BE2C (cell line): ENCODE measurements around the gene TTLL10.

Experiments used
- DNase-seq: peaks from one replicate; pipeline ENCODE4 v3.0.0-alpha.2; 2020
- H3K27me3 ChIP-seq: fragments of 250-450 bp; sonication (Bioruptor Pico); 2 replicates; pipeline ENCODE4 v1.5.1; 2020; ENCODE audit warnings: mild to moderate bottlenecking
- H3K36me3 ChIP-seq: fragments of 250-450 bp; sonication (Bioruptor Pico); 2 replicates; pipeline ENCODE4 v1.5.1; 2020; ENCODE audit warnings: mild to moderate bottlenecking
- H3K4me1 ChIP-seq: fragments of 250-450 bp; sonication (Bioruptor Pico); 2 replicates; pipeline ENCODE4 v1.5.1; 2020
- H3K4me3 ChIP-seq: 2 replicates; pipeline ENCODE4 v1.5.1; 2011; ENCODE audit warnings: low read depth, low read length
- H3K9me3 ChIP-seq: fragments of 250-450 bp; sonication (Bioruptor Pico); 2 replicates; pipeline ENCODE4 v1.5.1; 2020
- TF ChIP-seq, protein P1 (sequence below): IDR thresholded peaks from 2 replicates; pipeline ENCODE4 v1.5.1; 2012; ENCODE audit warnings: mild to moderate bottlenecking, low read depth, low read length

Gene TTLL10

DNA sequence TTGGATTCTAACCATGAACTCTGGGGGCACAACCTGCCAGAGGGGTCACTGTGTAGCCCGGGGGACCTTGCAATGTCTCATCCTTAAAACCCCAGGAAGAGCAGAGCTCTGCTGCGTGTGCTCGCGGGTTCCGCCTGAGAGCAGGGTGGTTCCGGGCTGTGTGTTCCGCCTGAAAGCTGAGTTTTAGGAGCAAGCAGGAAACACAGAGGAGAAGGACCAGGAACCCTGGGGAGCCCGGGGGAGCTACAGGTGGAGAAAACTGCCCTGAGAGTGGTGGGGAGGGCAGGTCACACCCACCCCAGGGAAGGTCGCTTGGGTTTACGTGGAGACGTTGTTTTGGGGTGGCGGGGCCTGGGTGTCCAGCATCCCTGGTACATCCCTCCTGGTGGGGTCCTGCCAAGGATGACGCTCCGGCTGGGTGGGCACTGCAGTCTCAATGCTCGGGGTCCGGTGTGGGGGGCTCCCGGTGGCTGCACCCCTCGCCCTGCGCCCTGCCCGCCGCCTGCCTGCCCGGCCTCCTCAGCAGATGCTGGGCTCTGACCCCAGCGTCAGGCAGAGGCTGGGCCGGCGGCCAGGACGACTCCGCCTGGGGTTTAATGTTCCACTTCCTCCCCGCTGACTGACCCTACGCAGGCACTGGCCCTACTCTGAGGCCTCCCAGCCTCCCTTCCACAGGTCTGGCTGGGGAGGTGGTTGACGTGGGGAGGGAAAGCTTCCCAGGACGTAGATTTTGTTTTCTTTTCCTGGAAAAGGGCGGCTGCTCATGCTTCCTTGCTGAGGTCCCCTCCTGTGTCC, 40.5 kb upstream of the TTLL10 start:
- 0 out of 2 replicates have a peak, but pooled peaks cover 3% of the 10 kb centered on the region for H3K27me3 ChIP-seq
- no peak overlapping the region for H3K4me3 ChIP-seq
- H3K4me1 ChIP-seq: no peaks in the 10 kb centered on the region
- H3K36me3 ChIP-seq: no peaks in the 10 kb centered on the region
- H3K9me3 ChIP-seq: no peaks in the 10 kb centered on the region
- TF ChIP-seq, protein P1, sequence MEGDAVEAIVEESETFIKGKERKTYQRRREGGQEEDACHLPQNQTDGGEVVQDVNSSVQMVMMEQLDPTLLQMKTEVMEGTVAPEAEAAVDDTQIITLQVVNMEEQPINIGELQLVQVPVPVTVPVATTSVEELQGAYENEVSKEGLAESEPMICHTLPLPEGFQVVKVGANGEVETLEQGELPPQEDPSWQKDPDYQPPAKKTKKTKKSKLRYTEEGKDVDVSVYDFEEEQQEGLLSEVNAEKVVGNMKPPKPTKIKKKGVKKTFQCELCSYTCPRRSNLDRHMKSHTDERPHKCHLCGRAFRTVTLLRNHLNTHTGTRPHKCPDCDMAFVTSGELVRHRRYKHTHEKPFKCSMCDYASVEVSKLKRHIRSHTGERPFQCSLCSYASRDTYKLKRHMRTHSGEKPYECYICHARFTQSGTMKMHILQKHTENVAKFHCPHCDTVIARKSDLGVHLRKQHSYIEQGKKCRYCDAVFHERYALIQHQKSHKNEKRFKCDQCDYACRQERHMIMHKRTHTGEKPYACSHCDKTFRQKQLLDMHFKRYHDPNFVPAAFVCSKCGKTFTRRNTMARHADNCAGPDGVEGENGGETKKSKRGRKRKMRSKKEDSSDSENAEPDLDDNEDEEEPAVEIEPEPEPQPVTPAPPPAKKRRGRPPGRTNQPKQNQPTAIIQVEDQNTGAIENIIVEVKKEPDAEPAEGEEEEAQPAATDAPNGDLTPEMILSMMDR: no peak
- no peak for DNase-seq

- no peaks in the 10 kb centered on the region for H3K4me1 ChIP-seq
- H3K4me3 ChIP-seq: no peak overlapping the region
- TF ChIP-seq, protein P1: no peak
- 0 out of 2 replicates have a peak, but pooled peaks cover 3% of the 10 kb centered on the region for H3K27me3 ChIP-seq
- no peaks in the 10 kb centered on the region for H3K9me3 ChIP-seq
- no peaks in the 10 kb centered on the region for H3K36me3 ChIP-seq
- DNase-seq: no peak
Measured at GRCh38 chr1:1134300-1134970, 39.2 kb upstream of the TTLL10 start.

- H3K9me3 ChIP-seq: no peaks in the 10 kb centered on the region
- H3K4me3 ChIP-seq: no peak overlapping the region
- TF ChIP-seq, protein P1: no peak
- H3K27me3 ChIP-seq: no peaks in the 10 kb centered on the region
- DNase-seq: no peak
- H3K36me3 ChIP-seq: no peaks in the 10 kb centered on the region
- no peaks in the 10 kb centered on the region for H3K4me1 ChIP-seq
Measured at GRCh38 chr1:1135339-1136136, 38.1 kb upstream of the TTLL10 start.

DNA sequence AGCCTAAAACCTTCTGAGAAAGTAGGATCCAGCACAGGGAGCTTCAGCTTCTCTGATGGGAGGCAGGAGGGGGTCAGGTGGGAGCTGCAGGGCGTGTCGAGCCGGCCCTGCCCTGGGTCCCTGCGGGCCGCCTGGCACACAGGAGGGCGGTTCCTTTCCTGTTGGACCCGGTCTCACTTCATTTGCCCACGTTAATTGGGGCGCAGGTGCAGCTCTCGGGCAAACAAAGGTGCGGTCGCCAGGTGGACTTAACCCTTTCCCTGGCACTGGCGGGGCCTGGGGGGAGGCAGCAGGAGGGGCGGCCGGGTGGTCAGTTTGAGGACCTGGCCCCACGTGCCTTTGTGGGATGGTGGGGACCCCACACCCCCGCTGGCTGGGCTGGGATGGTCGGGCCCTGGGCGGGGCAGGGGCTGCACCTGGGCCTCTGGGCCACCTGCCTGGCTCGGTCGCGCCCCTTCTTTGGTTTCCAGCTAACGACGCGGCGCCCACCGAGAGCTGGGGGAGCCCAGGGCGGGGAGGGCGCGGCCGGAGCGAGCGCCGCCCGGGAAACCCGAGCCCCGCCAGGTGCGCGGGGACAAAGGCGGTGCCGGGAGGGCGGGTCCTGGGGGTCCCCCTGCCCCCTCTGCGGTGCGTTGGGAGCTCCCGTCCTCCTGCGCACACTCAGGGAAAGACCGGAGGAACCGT, 37.0 kb upstream of the TTLL10 start:
- Histone ChIP-seq H3K36me3 (no peaks in the 10 kb centered on the region), H3K4me1 (no peaks in the 10 kb centered on the region), H3K9me3 (no peaks in the 10 kb centered on the region), H3K4me3 (no peak overlapping the region), H3K27me3 (no peaks in the 10 kb centered on the region)
- TF ChIP-seq, protein P1: no peak
- no peak for DNase-seq

- H3K27me3 ChIP-seq: no peaks in the 10 kb centered on the region
- no peaks in the 10 kb centered on the region for H3K4me1 ChIP-seq
- TF ChIP-seq, protein P1: no peak
- H3K4me3 ChIP-seq: no peak overlapping the region
- H3K36me3 ChIP-seq: no peaks in the 10 kb centered on the region
- no peaks in the 10 kb centered on the region for H3K9me3 ChIP-seq
- no peak for DNase-seq
Measured at GRCh38 chr1:1137256-1138045, 36.2 kb upstream of the TTLL10 start.
